PC-9 (cell line): Measurements from ENCODE around the gene GXYLT2.

Experiments
- CTCF ChIP-seq: fragments of 200-600 bp; sonication (generic); conservative IDR thresholded peaks from 2 replicates; pipeline ENCODE4 v1.6.1; 2017; ENCODE audit warnings: mixed run types, antibody characterized with exemption, mild to moderate bottlenecking, moderate library complexity
- EZH2 ChIP-seq: fragments of 200-600 bp; sonication (generic); IDR thresholded peaks from 2 replicates; pipeline ENCODE4 v1.8.0; 2017; ENCODE audit warnings: antibody characterized with exemption, low read depth

GRCh38 chr3:72998466-72998865, 110.6 kb downstream of the GXYLT2 start:
- TF ChIP-seq CTCF, result no peak
- no peak for TF ChIP-seq EZH2
